HG03095 (cell line): ENCODE results near the gene CDH19.
"Not testable (repeated sequence)": the region's sequence is repeated elsewhere in the genome, so short reads cannot be mapped to it uniquely, and the experiment has no call there.

Experiments
- ATAC-seq: cut with Tn5 transposase; IDR thresholded peaks from one replicate; pipeline ENCODE4 v1.9.1; 2021; ENCODE audit warnings: moderate library complexity; ENCODE audit not compliant: unreplicated experiment

Gene CDH19

GRCh38 chr18:66564236-66564635 lies 39.7 kb downstream of the CDH19 start:
- ATAC-seq: no peak

- no peak for ATAC-seq
These were observed 41.6 kb downstream of the CDH19 start for GRCh38 chr18:66562279-66562678.

GRCh38 chr18:66560094-66560493 lies 43.8 kb downstream of the CDH19 start:
- no peak for ATAC-seq

- ATAC-seq: no peak
These were observed 45.1 kb downstream of the CDH19 start for GRCh38 chr18:66558773-66559172.

GRCh38 chr18:66557091-66557490 lies 46.8 kb downstream of the CDH19 start:
- no peak for ATAC-seq

- no peak for ATAC-seq
These were observed 48.3 kb downstream of the CDH19 start for GRCh38 chr18:66555585-66555984.

- ATAC-seq: no peak
These were observed 50.1 kb downstream of the CDH19 start for GRCh38 chr18:66553824-66554223.

- no peak for ATAC-seq
These were observed 53.5 kb downstream of the CDH19 start for GRCh38 chr18:66550366-66550765.

GRCh38 chr18:66548747-66549146 lies 55.1 kb downstream of the CDH19 start:
- ATAC-seq: no peak

GRCh38 chr18:66534110-66534509 lies 69.8 kb downstream of the CDH19 start:
- no peak for ATAC-seq

- ATAC-seq: no peak
These were observed 70.2 kb downstream of the CDH19 start for GRCh38 chr18:66533693-66534092.

GRCh38 chr18:66523219-66523991 lies 80.5 kb downstream of the CDH19 start:
- no peak for ATAC-seq

GRCh38 chr18:66513996-66514395 lies 89.9 kb downstream of the CDH19 start:
- ATAC-seq: no peak

- no peak for ATAC-seq
These were observed 92.1 kb downstream of the CDH19 start for GRCh38 chr18:66511792-66512191.

GRCh38 chr18:66511289-66511688 lies 92.6 kb downstream of the CDH19 start:
- ATAC-seq: no peak

GRCh38 chr18:66510357-66511045 lies 93.4 kb downstream of the CDH19 start:
- no peak for ATAC-seq

- no peak for ATAC-seq
These were observed 95.0 kb downstream of the CDH19 start for GRCh38 chr18:66508937-66509336.

- ATAC-seq: no peak
These were observed 97.7 kb downstream of the CDH19 start for GRCh38 chr18:66506178-66506577.

GRCh38 chr18:66497351-66497750 lies 106.5 kb downstream of the CDH19 start:
- no peak for ATAC-seq

- no peak for ATAC-seq
These were observed 108.0 kb downstream of the CDH19 start for GRCh38 chr18:66495844-66496243.

GRCh38 chr18:66473882-66474281 lies 130.0 kb downstream of the CDH19 start:
- ATAC-seq: no peak

GRCh38 chr18:66466184-66466583 lies 137.7 kb downstream of the CDH19 start:
- not testable (repeated sequence) for ATAC-seq
